ENCODE data around the gene BTN1A1. TPM values are rescaled to one million over a fixed set of nuclear protein-coding genes. Genes with fewer than 3 reads are reported as not detected.
"Not testable (repeated sequence)": the region's sequence is repeated elsewhere in the genome, so short reads cannot be mapped to it uniquely, and the experiment has no call there.

The BTN1A1 gene
- polyA plus RNA-seq, 1 donor = 0.25 TPM

GRCh38 chr6:26537846-26538571 is 37.9 kb downstream of the BTN1A1 start, which contains the start of gene HMGN4:
Gene HMGN4, plus strand, starts transcription at chr6:26538366. Its CDS starts 6,841 bp downstream, at chr6:26545207.
- peak; percentile 94 for DNase-seq

DNA sequence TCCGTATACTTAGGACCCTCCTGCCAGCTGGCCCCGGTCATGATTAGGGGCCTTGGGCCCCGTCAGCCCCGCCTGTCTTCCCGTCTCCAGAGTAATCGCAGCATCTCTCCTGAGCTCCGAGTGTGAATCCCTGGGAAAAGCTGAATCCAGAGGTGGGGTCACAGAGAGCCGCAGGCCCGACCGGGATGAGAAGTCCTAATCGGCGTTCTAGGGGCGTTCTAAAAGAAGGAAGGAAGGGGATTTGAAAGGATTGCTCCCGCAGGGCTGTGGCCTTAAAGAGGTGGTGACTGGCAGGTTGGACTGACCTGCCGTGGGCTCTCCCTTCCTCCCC is 38.4 kb downstream of the BTN1A1 start:
- no peak for DNase-seq

DNA sequence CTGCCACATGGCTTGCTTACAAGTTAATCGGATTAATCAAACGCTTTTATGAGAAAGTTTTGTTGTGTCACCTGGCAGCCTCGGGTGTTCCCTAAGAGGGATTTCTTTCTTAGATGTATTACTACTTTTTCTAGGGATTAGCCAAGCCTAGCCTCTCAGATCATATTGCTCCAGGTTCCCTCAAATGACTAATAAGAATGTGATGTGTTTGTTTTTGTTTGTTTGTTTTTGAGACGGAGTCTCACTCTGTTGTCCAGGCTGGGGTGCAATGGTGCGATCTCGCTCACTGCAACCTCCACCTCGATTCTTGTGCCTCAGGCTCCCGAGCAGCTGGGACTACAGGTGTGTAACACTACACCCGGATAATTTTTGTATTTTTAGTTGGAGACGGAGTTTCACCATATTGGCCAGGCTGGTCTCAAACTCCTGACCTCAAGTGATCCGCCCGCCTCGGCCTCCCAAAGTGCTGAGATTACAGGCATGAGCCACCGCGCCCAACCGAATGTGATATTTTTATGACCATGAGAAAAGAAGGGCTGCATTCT is 39.0 kb downstream of the BTN1A1 start:
- DNase-seq = no peak

DNA sequence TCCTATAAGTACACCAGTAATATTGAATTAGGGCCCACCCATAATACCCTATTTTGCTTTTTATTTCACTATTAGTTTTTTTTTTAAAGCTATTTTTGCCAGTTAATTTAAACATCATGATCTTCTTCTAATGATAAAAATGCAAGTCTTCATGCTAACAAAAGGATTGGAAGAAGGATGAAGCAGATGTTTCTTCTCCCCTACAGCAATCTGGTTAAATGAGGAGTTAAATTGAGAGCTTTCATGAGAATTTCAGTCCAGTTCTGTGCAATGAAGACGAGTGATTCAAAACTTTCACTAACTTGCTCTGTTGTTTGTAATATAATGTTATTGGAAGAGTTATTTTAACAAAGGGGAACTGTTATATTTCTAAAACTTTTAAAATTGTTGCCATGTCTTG is 41.5 kb downstream of the BTN1A1 start:
- no peak for DNase-seq

DNA sequence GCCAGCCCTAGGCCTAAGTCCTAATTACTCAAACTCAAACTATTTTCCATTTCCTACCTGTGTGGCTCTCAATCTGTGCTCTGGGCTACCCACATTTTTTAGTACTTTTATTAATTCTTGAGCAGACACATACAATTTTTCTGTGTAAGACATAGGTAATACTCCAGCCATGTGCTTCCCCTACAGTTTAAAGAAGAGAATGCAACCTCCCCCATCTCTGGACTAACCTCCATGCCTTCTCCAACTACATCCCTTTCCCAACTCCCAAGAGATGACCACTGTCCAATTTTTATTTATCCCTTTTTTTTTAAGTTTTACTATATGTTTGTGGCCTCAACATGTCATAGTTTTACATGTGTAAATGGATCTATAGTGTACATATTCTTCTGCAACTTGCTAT is 43.9 kb downstream of the BTN1A1 start:
- no peak for DNase-seq

GRCh38 chr6:26544473-26544872 is 44.4 kb downstream of the BTN1A1 start:
- no peak for DNase-seq

- DNase-seq = no peak
These were observed 45.5 kb downstream of the BTN1A1 start for GRCh38 chr6:26545627-26546026.

DNA sequence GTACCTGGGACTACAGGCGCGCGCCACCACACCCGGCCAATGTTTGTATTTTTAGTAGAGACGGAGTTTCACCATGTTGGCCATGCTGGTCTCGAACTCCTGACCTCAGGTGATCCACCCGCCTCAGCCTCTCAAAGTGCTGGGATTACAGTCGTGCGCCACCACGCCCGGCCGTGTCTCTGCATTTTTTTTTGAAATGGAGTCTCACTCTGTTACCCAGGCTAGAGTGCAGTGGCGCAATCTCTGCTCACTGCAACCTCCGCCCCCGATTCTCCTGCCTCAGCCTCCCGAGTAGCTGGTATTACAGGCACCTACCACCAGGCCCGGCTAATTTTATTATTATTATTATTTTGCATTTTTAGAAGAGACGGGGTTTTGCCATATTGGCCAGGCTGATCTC is 47.3 kb downstream of the BTN1A1 start:
- not testable (repeated sequence) for DNase-seq

GRCh38 chr6:26550250-26550993 is 50.3 kb downstream of the BTN1A1 start:
- peak; percentile 78 for DNase-seq

DNA sequence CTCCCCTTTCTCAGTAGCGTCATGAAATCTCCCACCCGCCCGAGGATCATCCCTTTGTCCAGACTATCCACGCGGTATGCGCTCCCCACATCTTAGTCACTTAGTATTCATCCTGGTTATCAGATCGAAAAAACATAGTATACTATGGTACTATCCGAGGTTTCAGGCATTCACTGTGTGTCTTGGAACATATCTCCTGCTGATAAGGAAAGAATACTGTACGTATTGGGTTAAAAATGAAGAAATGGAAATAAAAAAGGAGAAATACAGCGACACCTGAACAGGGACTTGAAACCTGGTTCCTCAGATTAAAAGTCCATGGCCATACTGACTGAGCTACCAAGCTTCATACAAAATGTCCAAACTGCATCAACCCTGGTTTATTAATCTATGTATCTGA is 52.1 kb downstream of the BTN1A1 start:
- DNase-seq = no peak

DNA sequence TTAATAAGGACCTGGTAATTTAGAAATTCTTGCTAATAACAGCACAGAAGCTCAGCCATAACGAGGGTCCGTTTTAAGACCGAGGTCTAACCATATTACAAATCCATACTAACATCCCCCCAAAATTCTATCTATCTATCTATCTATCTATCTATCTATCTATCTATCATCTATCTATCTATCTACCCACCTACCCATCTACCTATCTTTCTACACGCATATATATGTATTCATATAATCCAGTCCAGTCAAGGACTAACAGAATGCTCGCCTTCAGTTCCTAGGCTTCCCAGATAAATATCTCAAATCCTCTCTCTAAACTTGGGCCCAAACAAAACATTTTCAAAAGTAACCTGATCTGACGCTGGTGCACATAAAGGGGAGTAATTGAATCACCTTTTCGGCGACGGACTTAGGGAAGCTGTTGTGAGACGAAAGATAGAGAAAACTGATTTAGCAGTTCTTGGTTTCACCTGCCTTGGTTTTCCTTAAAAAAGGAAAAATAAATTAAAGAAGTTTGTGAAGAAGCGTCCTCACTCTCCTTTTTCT is 52.6 kb downstream of the BTN1A1 start:
- no peak for DNase-seq

- DNase-seq = peak; percentile 82
These were observed 53.1 kb downstream of the BTN1A1 start for GRCh38 chr6:26553264-26553634.

DNA sequence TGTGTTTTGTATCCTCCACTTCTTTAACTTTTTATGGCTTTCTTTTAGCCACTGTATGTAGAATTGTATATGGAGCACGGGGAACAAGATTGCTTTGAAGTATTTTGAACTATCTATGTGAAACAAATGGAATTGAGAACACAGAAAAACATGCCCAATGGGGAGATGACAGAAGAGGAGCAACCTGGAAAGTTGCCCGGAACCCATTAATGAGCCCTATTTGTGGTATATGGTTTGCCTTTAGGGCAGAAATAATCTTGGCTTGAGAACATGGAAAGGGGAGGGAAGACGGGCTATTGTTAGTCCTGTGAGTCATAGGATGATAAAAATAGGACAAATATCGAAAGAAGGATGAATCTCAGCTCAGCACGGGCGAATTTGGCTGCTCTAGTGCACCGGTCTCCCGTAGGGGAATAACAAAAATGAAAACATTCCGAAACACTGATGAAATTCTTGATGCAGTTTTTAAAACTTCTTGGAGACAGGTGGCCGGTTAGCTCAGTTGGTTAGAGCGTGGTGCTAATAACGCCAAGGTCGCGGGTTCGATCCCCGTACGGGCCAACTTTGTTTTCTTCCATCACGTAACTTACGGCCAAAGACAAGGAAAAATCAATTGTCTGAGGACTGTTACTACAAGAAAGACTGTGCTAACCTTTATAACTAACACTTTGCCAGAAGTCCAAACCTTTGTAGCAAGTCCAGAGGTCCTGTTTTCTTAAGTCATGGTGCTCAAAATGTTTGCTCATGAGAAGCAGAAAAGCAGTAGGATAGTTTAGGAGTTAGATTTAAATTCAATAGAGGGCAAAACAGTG is 53.7 kb downstream of the BTN1A1 start:
- DNase-seq = peak; percentile 89

GRCh38 chr6:26554447-26554696 is 54.3 kb downstream of the BTN1A1 start:
- no peak for DNase-seq

- no peak for DNase-seq
These were observed 54.8 kb downstream of the BTN1A1 start for GRCh38 chr6:26554697-26555504.

GRCh38 chr6:26555505-26556262 is 55.6 kb downstream of the BTN1A1 start:
- DNase-seq = no peak

DNA sequence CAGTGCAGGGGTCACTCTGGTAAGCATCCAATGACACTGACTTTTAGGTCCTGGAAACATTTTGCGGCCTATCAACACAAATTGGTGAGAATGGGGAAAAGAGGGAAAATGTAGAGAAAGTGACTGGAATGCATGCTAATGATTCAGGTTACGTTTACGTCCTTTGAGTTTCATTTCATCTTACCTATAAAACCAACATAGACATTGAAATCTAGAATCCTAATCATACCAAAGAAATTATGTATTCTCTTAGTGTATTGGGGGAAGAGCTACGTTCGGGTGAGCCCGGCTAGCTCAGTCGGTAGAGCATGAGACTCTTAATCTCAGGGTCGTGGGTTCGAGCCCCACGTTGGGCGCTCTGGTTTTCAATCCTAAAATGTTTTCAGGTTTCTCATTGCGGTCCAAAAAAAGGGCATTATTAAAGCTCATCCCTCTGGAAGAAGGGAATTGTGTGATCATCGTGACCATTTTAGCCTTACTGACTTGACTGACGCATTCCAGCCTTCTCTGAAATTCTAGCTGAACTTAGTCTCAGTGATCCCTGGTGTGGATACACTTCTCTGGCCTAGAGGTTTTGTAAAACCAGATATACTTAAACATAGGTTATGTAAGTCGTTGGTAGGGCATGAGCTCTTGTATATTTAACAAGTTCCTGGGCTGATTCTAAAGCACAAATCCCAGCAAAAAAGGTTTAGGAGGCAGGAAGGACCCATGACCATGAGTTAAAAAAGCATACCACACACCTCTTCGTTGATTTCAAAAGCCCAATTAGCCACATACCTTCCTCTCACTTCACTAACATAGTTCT is 56.4 kb downstream of the BTN1A1 start:
- DNase-seq = no peak

Measured in hindlimb muscle (tissue), 1 donor.